Cardiac fibroblast (primary cell): ENCODE measurements around the gene CSNK1E.

ENCODE experiments used
- DNase-seq, 2 donors: peaks; one replicate each; pipeline versions ENCODE4 v3.0.0 to v3.0.0-alpha.2; 2010; ENCODE audit warnings: low read depth in 2 of 2
- H3K4me3 ChIP-seq, 2 donors: replicated peaks in 1 of 2; 1 replicate in 1 of 2; 2 replicates in 1 of 2; pipeline ENCODE4 v1.5.1; 2011; ENCODE audit warnings: low read depth in 2 of 2, low read length in 2 of 2, mild to moderate bottlenecking in 2 of 2, moderate library complexity in 1 of 2
- TF ChIP-seq, protein P1 (sequence below): IDR thresholded peaks from one replicate; pipeline ENCODE4 v1.5.1; 2011; ENCODE audit warnings: low read depth, mild to moderate bottlenecking, low read length, inconsistent platforms

The CSNK1E gene

DNA sequence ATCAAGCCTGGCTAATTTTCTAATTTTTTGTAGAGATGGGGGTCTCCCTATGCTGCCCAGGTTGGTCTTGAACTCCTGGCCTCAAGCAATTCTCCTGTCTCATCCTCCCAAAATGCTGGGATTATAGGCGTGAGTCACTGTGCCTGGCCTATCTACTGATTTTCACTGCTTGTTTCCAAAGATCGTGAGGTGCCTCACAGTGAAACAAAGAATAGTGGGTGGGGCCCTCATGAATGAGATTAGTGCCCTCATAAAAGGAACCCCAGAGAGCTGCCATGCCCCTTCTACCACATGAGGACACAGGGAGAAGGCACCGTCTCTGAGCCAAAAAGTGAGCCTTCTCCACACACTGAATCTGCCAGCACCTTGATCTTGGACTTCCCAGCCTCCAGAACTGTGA lies 67.9 kb downstream of the CSNK1E start:
- DNase-seq: no peak
- TF ChIP-seq, protein P1, sequence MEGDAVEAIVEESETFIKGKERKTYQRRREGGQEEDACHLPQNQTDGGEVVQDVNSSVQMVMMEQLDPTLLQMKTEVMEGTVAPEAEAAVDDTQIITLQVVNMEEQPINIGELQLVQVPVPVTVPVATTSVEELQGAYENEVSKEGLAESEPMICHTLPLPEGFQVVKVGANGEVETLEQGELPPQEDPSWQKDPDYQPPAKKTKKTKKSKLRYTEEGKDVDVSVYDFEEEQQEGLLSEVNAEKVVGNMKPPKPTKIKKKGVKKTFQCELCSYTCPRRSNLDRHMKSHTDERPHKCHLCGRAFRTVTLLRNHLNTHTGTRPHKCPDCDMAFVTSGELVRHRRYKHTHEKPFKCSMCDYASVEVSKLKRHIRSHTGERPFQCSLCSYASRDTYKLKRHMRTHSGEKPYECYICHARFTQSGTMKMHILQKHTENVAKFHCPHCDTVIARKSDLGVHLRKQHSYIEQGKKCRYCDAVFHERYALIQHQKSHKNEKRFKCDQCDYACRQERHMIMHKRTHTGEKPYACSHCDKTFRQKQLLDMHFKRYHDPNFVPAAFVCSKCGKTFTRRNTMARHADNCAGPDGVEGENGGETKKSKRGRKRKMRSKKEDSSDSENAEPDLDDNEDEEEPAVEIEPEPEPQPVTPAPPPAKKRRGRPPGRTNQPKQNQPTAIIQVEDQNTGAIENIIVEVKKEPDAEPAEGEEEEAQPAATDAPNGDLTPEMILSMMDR: no peak
- no peak overlapping the region for H3K4me3 ChIP-seq

DNA sequence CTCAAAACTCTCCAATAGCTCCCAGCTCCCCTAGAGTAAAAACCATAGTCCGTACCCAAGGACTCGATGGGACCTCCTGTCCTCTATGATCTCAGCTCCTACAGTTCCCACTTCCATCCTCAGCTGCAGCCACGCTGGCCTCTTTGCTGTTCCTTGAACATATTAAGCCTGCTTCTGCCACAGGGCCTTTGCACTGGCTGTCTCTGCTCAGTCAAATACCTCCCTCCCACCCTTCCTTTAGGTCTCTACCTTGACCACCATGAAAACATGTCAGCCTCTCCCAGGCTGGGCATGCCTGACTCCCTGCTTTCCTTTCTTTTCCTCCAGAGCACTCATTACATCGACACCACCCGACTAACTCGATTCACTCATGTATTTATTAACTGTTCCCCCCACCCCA lies 69.0 kb downstream of the CSNK1E start:
- TF ChIP-seq, protein P1: no peak
- DNase-seq: no peak

DNA sequence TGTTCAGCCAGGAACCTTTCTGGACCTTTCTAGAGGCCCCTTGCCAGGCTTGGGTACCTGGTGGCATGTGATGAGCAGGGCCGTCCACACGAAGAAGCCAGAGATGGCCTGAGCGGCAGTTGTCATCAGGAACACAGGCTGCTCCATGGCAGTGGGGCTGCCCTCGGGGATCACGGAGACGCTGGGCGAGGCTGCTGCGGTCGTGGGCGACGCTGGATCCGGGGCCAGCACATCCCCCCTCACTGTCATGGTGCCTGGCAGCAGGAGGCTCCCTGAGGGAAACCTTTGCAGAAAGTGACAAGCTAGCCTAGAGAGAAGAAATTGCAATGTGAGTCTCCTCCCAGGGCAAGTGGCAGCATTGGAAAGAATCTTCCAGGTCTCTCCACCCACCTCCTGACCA lies 69.5 kb downstream of the CSNK1E start:
- TF ChIP-seq, protein P1: no peak
- DNase-seq: no peak
- H3K4me3 ChIP-seq: no peak overlapping the region

More for the DNA sequence above, 69.0 kb downstream of the CSNK1E start:
- no peak overlapping the region for H3K4me3 ChIP-seq

DNA sequence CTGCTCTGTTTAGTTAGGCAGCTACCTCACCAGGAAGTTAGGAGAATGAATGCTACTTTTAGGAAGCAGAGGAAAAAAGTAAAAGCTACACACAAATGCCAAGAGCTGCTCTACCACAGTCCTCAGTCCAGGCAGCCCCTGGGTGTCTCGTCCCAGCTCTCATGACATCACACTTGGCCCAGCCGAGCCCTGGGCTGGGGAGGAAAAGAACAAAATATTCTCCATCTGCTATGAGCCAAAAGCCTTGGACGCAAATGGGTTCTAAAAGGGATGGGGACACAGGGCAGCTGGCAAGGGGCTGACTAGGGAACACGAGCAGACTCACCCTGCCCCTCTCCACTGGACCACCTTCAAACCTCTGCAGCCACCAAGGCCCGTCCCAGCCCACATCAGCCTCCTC lies 70.5 kb downstream of the CSNK1E start:
- DNase-seq: no peak

DNA sequence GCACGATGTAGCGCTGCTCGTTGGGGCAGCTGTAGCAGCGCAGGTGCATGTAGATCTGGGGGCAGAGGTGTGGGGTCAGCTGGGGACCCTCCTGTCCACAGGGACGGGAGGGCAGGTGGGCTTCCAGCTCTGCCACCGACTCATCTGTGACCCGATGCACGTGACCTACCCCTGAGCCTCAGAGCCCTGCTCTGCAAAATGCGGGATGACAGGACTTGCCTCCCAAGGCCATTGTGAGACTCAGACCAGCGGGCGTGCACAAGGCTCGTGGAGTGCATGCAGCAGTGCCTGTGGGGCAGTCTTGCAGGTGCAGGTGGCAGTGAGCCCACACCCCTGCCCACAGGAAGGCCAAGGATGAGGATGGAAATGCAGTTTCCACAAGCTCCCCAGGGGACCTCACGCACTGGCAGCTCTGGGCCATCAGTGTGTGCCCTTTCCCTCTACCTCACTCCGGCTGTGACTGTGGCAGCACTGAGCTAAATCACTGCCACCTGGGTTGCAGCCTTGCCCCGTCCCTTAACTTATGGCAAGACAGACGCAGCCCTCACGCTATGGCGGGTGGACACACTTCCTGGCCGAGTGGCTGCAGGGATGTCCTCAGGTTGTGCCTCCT lies 71.1 kb downstream of the CSNK1E start:
- no peak overlapping the region for H3K4me3 ChIP-seq
- TF ChIP-seq, protein P1: no peak
- no peak for DNase-seq

More for the DNA sequence above, 70.5 kb downstream of the CSNK1E start:
- TF ChIP-seq, protein P1: no peak
- H3K4me3 ChIP-seq: no peak overlapping the region

DNA sequence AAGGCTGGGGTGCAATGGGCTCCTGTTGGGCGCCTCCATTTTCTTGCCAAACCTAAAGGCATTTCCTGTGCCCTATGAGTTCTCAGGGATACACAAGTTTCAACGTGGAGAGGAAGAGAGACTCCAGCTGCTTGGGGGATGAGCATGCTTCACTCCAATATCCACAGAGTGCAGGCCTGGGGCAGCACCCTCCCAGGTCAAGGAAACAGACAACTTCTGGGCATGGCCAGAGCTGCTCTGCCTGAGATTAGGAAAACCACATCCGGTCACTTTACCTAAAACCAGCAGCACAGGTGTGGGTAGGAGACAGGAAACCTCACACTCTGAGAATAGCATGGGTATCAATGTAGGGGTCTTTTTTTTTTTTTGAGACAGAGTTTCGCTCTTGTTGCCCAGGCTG lies 73.1 kb downstream of the CSNK1E start:
- H3K4me3 ChIP-seq: no peak overlapping the region
- DNase-seq: no peak

More for the DNA sequence above, 73.1 kb downstream of the CSNK1E start:
- TF ChIP-seq, protein P1: no peak
